ENCODE results near the gene EMSY. TPM values are rescaled to one million over a fixed set of nuclear protein-coding genes. Genes with fewer than 3 reads are reported as not detected.

Gene EMSY
- total RNA-seq, 1 experiment from 2014 or later, result 21.7 TPM

- no peaks in the 10 kb centered on the region; the same call in 1 of the 2 replicates for H3K36me3 ChIP-seq
- no peak for DNase-seq (ENCODE audit: low read depth in 1 of 2, low spot score in 2 of 2)
- no peaks in the 10 kb centered on the region for H3K27me3 ChIP-seq (replicated peaks)
- no peaks in the 10 kb centered on the region for H3K9me3 ChIP-seq (replicated peaks)
- no peak overlapping the region for H3K4me3 ChIP-seq
- H3K27ac ChIP-seq, result no peak overlapping the region
- H3K4me1 ChIP-seq (replicated peaks), result no peaks in the 10 kb centered on the region
Observed at GRCh38 chr11:76471382-76471781, 26.6 kb downstream of the EMSY start.

- Histone ChIP-seq H3K36me3 (peaks cover 3% of the 10 kb centered on the region; the same call in 1 of the 2 replicates), H3K9me3 (replicated peaks) (no peaks in the 10 kb centered on the region), H3K4me3 (no peak overlapping the region), H3K27ac (no peak overlapping the region), H3K27me3 (replicated peaks) (no peaks in the 10 kb centered on the region), H3K4me1 (replicated peaks) (no peaks in the 10 kb centered on the region)
- no peak for DNase-seq (ENCODE audit: low read depth in 1 of 2, low spot score in 2 of 2)
Observed at GRCh38 chr11:76480241-76480640, 35.4 kb downstream of the EMSY start.

GRCh38 chr11:76491644-76492043, 46.8 kb downstream of the EMSY start:
- no peaks in the 10 kb centered on the region for H3K4me1 ChIP-seq (replicated peaks)
- H3K27ac ChIP-seq, result no peak overlapping the region
- no peak overlapping the region for H3K4me3 ChIP-seq
- no peaks in the 10 kb centered on the region for H3K27me3 ChIP-seq (replicated peaks)
- DNase-seq (ENCODE audit: low read depth in 1 of 2, low spot score in 2 of 2), result no peak
- H3K9me3 ChIP-seq (replicated peaks), result no peaks in the 10 kb centered on the region
- no peaks in the 10 kb centered on the region for H3K36me3 ChIP-seq

- H3K4me3 ChIP-seq, result no peak overlapping the region
- H3K4me1 ChIP-seq (replicated peaks), result no peaks in the 10 kb centered on the region
- H3K27ac ChIP-seq, result no peak overlapping the region
- no peaks in the 10 kb centered on the region for H3K27me3 ChIP-seq (replicated peaks)
- no peaks in the 10 kb centered on the region for H3K36me3 ChIP-seq
- DNase-seq (ENCODE audit: low read depth in 1 of 2, low spot score in 2 of 2), result no peak
- H3K9me3 ChIP-seq (replicated peaks), result no peaks in the 10 kb centered on the region
Observed at GRCh38 chr11:76493040-76493439, 48.2 kb downstream of the EMSY start.

GRCh38 chr11:76493626-76494539, 49.1 kb downstream of the EMSY start:
- H3K36me3 ChIP-seq, result no peaks in the 10 kb centered on the region
- no peak for DNase-seq (ENCODE audit: low read depth in 1 of 2, low spot score in 2 of 2)
- H3K4me3 ChIP-seq, result no peak overlapping the region
- no peaks in the 10 kb centered on the region for H3K9me3 ChIP-seq (replicated peaks)
- H3K27me3 ChIP-seq (replicated peaks), result no peaks in the 10 kb centered on the region
- no peak overlapping the region for H3K27ac ChIP-seq
- H3K4me1 ChIP-seq (replicated peaks), result no peaks in the 10 kb centered on the region

GRCh38 chr11:76495019-76495418, 50.2 kb downstream of the EMSY start:
- no peak overlapping the region for H3K4me3 ChIP-seq
- H3K27ac ChIP-seq, result no peak overlapping the region
- DNase-seq (ENCODE audit: low read depth in 1 of 2, low spot score in 2 of 2), result no peak
- H3K9me3 ChIP-seq (replicated peaks), result no peaks in the 10 kb centered on the region
- H3K27me3 ChIP-seq (replicated peaks), result no peaks in the 10 kb centered on the region
- H3K36me3 ChIP-seq, result no peaks in the 10 kb centered on the region
- no peaks in the 10 kb centered on the region for H3K4me1 ChIP-seq (replicated peaks)

GRCh38 chr11:76496174-76496573, 51.4 kb downstream of the EMSY start:
- DNase-seq (ENCODE audit: low read depth in 1 of 2, low spot score in 2 of 2), result no peak
- Histone ChIP-seq H3K4me3 (no peak overlapping the region), H3K36me3 (0 out of 2 replicates have a peak, but pooled peaks cover 2% of the 10 kb centered on the region), H3K9me3 (replicated peaks) (no peaks in the 10 kb centered on the region), H3K4me1 (replicated peaks) (no peaks in the 10 kb centered on the region), H3K27ac (no peak overlapping the region), H3K27me3 (replicated peaks) (no peaks in the 10 kb centered on the region)

- H3K9me3 ChIP-seq (replicated peaks), result no peaks in the 10 kb centered on the region
- H3K27me3 ChIP-seq (replicated peaks), result no peaks in the 10 kb centered on the region
- no peak overlapping the region for H3K27ac ChIP-seq
- H3K4me3 ChIP-seq, result no peak overlapping the region
- H3K4me1 ChIP-seq (replicated peaks), result no peaks in the 10 kb centered on the region
- H3K36me3 ChIP-seq, result 0 out of 2 replicates have a peak, but pooled peaks cover 6% of the 10 kb centered on the region
- no peak for DNase-seq (ENCODE audit: low read depth in 1 of 2, low spot score in 2 of 2)
Observed at GRCh38 chr11:76501526-76502202, 56.8 kb downstream of the EMSY start.

- Histone ChIP-seq H3K36me3 (no peaks in the 10 kb centered on the region), H3K4me1 (replicated peaks) (no peaks in the 10 kb centered on the region), H3K27ac (no peak overlapping the region), H3K27me3 (replicated peaks) (no peaks in the 10 kb centered on the region), H3K9me3 (replicated peaks) (no peaks in the 10 kb centered on the region), H3K4me3 (no peak overlapping the region)
- DNase-seq (ENCODE audit: low read depth in 1 of 2, low spot score in 2 of 2), result no peak
Observed at GRCh38 chr11:76506833-76507232, 62.0 kb downstream of the EMSY start.

GRCh38 chr11:76510060-76511047, 65.5 kb downstream of the EMSY start:
- no peaks in the 10 kb centered on the region for H3K9me3 ChIP-seq (replicated peaks)

GRCh38 chr11:76512851-76513653, 68.2 kb downstream of the EMSY start:
- Histone ChIP-seq H3K4me3 (no peak overlapping the region), H3K27me3 (replicated peaks) (no peaks in the 10 kb centered on the region), H3K36me3 (no peaks in the 10 kb centered on the region), H3K9me3 (replicated peaks) (no peaks in the 10 kb centered on the region), H3K27ac (no peak overlapping the region), H3K4me1 (replicated peaks) (no peaks in the 10 kb centered on the region)
- DNase-seq (ENCODE audit: low read depth in 1 of 2, low spot score in 2 of 2), result no peak

More at GRCh38 chr11:76510060-76511047, 65.5 kb downstream of the EMSY start:
- no peaks in the 10 kb centered on the region for H3K36me3 ChIP-seq
- H3K27me3 ChIP-seq (replicated peaks), result no peaks in the 10 kb centered on the region
- H3K4me3 ChIP-seq, result no peak overlapping the region
- H3K27ac ChIP-seq, result no peak overlapping the region
- DNase-seq (ENCODE audit: low read depth in 1 of 2, low spot score in 2 of 2), result no peak
- no peaks in the 10 kb centered on the region for H3K4me1 ChIP-seq (replicated peaks)

GRCh38 chr11:76513654-76514034, 68.8 kb downstream of the EMSY start:
- no peaks in the 10 kb centered on the region for H3K4me1 ChIP-seq (replicated peaks)
- DNase-seq (ENCODE audit: low read depth in 1 of 2, low spot score in 2 of 2), result no peak

GRCh38 chr11:76515494-76515893, 70.7 kb downstream of the EMSY start:
- no peaks in the 10 kb centered on the region for H3K36me3 ChIP-seq
- H3K27me3 ChIP-seq (replicated peaks), result no peaks in the 10 kb centered on the region
- H3K27ac ChIP-seq, result no peak overlapping the region
- H3K4me1 ChIP-seq (replicated peaks), result no peaks in the 10 kb centered on the region
- H3K4me3 ChIP-seq, result no peak overlapping the region
- DNase-seq (ENCODE audit: low read depth in 1 of 2, low spot score in 2 of 2), result no peak
- H3K9me3 ChIP-seq (replicated peaks), result no peaks in the 10 kb centered on the region

More at GRCh38 chr11:76513654-76514034, 68.8 kb downstream of the EMSY start:
- Histone ChIP-seq H3K36me3 (no peaks in the 10 kb centered on the region), H3K9me3 (replicated peaks) (no peaks in the 10 kb centered on the region), H3K27me3 (replicated peaks) (no peaks in the 10 kb centered on the region), H3K4me3 (no peak overlapping the region), H3K27ac (no peak overlapping the region)

Data from SJSA1 (cell line).